HG03025 (cell line): ENCODE data around the gene PLPPR1.
"Not testable (repeated sequence)": the region's sequence is repeated elsewhere in the genome, so short reads cannot be mapped to it uniquely, and the experiment has no call there.

Source experiments
- ATAC-seq: cut with Tn5 transposase; IDR thresholded peaks from one replicate; pipeline ENCODE4 v1.9.1; 2021; ENCODE audit warnings: mild to moderate bottlenecking, moderate library complexity; ENCODE audit not compliant: unreplicated experiment, low FRiP score

Gene PLPPR1

GRCh38 chr9:101039581-101039980, 11.1 kb downstream of the PLPPR1 start:
- ATAC-seq: not testable (repeated sequence)

DNA sequence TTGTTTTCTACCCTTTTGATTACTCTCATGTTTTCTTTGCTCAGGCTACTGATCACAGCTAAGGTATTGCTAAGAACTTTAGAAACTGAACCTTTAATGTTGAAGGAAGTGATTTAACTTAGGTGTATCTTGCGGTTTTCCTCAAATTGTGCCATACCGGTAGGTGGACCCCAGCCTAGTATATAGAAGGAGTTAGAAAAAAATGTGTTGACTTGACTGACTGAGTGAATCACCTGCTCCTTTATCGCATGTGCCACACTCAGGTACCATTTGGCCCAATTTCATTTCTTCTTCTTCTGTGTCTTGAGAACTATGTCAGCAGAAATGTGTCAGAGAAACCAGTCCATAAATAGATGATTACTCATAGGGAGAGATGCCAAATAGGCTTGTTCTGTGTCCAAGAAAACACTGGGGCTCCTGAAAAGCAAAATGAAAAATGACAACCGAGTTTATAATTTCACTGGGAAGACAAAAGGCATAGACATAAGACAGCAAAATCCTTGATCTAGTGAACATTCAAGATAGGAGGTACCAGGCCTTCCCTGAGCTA, 19.4 kb downstream of the PLPPR1 start:
- ATAC-seq: no peak

DNA sequence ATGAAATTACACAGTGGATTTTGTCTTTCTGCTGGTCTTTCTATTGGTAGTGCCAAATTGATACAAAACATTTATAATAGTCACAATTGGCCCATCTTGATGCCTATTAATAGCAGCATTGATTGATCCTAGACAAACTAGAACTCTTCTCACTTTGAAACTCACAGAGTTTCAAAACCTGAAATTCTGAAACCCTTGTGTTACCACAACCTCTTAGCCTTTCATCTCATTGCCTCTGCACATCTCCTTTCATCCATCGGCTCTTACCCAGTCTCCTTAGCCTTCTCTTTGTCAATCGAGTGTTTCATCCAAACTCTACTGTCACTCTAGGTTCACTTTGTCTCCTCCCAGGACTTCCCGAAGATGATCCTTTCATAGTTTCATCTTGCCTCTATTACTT, 22.1 kb downstream of the PLPPR1 start:
- ATAC-seq: no peak

- no peak for ATAC-seq
These were observed 26.1 kb downstream of the PLPPR1 start for GRCh38 chr9:101054657-101055056.

GRCh38 chr9:101055516-101055915, 27.0 kb downstream of the PLPPR1 start:
- no peak for ATAC-seq

DNA sequence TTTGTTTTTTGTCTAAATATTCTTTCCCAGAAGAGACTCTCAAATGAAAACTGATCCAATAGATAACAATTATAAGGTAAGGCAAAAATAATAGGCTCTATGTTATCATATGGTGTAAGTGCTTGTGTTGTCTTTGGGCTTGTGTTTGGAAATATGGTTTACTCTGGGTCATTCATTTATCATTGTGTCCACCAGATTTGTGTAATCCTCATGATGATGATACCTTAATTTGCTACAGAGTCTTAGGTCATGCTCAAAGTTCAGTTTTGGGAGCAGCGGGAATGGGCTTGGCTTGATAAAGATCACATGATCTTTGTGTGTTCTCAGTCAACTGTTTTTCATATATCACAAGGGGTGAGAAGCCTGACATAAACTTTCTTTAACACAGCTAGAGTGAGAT, 34.2 kb downstream of the PLPPR1 start:
- no peak for ATAC-seq

GRCh38 chr9:101063192-101063591, 34.7 kb downstream of the PLPPR1 start:
- no peak for ATAC-seq

- no peak for ATAC-seq
These were observed 35.7 kb downstream of the PLPPR1 start for GRCh38 chr9:101064206-101064605.

- no peak for ATAC-seq
These were observed 37.4 kb downstream of the PLPPR1 start for GRCh38 chr9:101065930-101066329.

DNA sequence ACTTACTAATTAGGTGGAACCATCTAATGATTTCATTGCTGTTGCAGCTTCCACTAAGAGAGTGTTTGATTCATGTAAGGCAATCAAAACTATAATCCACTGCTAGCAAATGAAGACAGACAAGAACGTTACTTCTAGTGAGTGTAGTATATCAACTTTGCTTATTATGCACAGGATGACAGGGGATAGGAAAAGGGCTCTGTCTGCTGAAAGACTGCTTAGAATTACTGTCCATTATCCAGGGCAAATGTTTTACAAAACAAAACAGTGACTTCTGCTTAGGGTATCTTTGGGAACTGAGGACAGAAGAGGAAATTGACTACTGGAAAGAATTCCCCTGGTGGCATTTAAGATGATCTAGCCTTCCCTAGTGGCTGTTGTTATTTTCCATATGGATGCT, 40.2 kb downstream of the PLPPR1 start:
- ATAC-seq: no peak

- no peak for ATAC-seq
These were observed 43.7 kb downstream of the PLPPR1 start for GRCh38 chr9:101072259-101072658.

- no peak for ATAC-seq
These were observed 44.6 kb downstream of the PLPPR1 start for GRCh38 chr9:101073122-101073521.

DNA sequence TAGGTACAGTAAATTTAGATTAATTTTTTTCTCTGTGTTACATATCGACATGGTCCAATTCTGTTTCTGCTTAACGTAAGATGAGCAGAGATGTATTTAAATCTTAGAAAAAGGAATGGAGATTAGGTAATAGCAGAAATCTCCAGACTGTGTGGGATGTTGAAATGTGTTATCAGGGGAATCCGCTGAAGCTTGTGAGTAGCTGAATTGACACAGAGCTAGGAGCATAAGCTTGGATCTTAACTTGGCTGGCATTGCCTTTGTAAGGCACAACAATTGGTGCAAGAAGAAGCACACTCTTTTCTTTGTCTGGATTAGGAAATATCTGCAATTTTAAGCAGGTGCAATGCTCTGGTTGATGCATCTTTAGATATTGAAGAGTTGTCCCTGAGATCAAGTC, 53.1 kb downstream of the PLPPR1 start:
- no peak for ATAC-seq

DNA sequence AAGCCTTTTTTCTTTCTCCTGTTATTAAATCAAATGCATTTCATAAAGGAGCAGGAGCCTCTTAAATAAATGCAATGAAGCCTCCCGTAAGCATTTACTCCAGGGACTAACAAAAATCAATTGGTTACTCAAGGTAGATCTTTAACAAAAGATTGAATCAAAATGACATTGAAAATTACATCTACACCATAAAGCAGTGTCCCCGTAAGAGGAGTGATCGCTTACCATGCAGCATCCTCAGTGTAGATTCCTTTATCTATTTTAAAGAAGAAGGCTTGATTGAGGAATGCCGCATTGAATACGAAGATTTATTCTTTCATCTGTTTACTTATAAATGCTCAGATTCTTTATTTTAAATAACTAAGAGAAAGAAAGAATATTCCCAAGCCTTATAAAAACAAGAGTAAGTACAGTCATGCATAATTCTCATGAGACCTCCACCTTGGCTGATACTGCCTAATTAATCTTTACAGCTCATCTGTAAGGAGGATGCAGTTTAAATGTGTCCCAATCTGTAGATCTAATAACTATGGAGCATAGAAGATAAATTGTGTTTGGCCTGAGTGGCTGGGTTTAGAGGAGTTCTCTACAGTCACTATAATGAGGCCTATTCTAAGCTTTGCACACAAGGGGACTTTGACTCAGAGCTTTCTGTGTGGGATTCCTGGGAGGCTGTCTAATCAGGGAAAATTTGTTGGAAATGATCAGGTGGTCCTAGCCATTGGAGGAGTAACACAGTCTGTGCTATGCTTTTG, 55.1 kb downstream of the PLPPR1 start:
- ATAC-seq: no peak

GRCh38 chr9:101087426-101087825, 58.9 kb downstream of the PLPPR1 start:
- ATAC-seq: no peak

- no peak for ATAC-seq
These were observed 64.4 kb downstream of the PLPPR1 start for GRCh38 chr9:101092922-101093321.

GRCh38 chr9:101093620-101094019, 65.1 kb downstream of the PLPPR1 start:
- ATAC-seq: no peak

GRCh38 chr9:101094686-101095085, 66.2 kb downstream of the PLPPR1 start:
- no peak for ATAC-seq

GRCh38 chr9:101097210-101097609, 68.7 kb downstream of the PLPPR1 start:
- no peak for ATAC-seq

- ATAC-seq: no peak
These were observed 69.9 kb downstream of the PLPPR1 start for GRCh38 chr9:101098392-101098791.

- ATAC-seq: no peak
These were observed 85.8 kb downstream of the PLPPR1 start for GRCh38 chr9:101114317-101114716.

DNA sequence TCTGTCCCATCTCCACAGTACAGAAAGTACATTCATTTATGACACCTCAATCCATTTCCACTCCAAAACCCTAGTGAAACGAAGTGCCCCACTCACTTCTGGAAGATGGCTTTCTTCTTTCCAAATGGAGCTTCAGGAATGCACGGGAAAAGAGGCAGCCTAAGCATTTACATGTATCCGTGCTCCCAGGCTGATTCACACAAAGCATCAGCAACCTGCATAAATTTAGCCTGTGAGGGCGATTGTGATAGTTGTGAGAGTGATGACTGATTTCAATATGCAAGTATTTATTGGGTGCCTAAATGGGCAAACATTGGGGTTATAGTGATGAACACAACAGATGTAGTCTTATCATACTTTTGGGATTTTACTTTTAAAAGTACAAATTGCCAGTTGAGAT, 86.6 kb downstream of the PLPPR1 start:
- ATAC-seq: no peak
